NCI-H2227 treated with DMSO at 0.1 percent for 48 hours (cell line): ENCODE measurements around the gene SGPP2.
"Not testable (repeated sequence)": the region's sequence is repeated elsewhere in the genome, so short reads cannot be mapped to it uniquely, and the experiment has no call there.

Experiments used
- DNase-seq: peaks from one replicate; lab custom pipeline; 2025; lab: John Stamatoyannopoulos, UW

The SGPP2 gene

DNA sequence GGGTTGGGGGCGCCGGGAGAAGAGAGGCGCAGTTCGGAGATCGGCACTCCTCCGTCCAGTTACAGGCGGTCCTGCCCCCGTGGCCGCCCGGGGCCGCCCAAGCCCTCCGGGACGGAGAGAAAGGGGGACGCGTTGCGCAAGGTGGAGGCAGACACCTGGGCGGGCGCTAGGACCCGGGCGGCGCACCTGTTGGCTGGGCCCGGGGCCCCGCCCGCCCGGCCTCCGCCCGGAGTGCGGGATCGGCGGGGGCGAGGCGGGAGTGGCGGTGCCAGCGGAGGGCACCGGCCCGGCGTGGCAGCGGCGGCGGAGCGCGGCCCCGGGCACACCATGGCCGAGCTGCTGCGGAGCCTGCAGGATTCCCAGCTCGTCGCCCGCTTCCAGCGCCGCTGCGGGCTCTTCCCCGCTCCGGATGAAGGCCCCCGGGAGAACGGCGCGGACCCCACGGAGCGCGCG is at the start of gene SGPP2:
Gene SGPP2 (plus strand): TSS at position 268 of the 453 bp plus-strand sequence. CDS start 60 bp downstream, at position 328.
- no peak for DNase-seq

DNA sequence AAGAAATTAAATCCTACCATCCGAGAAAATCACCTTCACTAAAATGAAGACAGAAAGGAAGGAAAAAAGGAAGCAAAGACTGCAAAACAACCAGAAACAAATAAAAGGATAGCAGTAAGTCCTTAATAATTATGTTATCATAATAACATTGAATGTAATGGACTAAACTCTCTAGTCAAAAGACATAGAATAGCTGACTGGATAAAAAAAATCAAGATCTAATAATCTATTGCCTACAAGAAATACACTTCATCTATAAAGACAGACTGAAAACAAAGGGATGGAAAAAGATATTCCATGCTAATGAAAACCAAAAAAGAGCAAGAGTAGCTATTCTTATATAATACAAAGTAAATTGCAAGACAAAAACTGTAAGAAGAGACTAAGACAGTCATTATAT is 48.5 kb upstream of the SGPP2 start:
- no peak for DNase-seq

DNA sequence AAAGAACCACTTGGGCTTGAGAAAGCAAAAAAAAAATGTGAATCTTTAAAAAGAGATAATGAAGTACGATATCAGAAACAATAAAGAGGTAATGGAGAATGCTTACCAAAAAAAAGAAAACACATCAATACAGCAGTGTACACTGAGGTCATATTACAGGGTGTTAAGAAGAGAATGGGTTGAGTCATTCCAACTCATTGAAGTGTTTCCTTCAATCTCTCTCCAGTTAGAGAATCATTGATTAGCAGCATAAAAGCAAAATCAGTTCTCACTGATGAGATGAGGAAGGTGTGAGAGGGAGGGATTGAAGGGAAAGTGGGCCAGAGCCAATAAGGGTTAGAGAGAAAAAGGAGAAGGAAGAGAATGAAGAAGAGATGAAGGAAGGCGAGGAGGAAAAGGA is 43.9 kb upstream of the SGPP2 start:
- no peak for DNase-seq

DNA sequence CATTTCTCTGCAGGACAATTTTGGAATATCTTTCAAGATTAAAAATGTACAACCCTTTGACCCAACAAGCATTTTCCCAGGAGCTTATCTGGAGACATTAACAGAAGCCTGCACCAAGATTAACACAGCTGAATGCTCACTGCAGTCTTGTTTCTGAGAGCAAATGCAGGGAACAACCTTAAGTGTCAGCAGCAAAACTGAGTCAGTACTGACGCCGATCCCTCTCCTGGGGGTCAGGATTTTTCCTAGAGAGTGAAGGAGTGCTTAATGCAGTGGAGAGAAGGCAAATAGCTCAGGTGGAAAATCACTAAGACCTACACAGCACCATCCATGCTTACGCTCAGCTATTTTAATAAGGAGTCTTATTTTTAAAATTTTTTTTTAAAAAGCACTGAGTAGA is 42.8 kb upstream of the SGPP2 start:
- no peak for DNase-seq

DNA sequence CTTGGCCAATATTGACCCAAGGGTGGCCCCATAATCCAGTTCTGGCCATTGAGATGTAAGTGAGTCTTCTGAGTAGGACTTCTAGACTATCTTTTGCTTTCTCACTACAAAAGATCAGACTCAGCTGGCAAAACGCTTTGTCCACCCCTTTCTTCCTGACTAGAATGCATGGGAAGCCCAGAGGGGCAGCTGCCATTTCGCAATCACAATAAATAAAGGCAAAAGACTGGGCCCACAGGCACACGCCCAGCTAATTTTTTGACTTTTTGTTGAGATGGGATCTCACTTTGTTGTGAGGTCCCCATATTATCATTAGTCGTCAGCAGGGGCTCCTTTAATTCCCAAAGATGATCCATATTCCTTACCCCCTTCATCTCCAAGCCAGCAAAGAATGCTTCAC is 41.1 kb upstream of the SGPP2 start:
- DNase-seq, result no peak

- DNase-seq, result no peak
These were observed 32.5 kb upstream of the SGPP2 start for GRCh38 chr2:222391743-222392285.

- DNase-seq, result no peak
These were observed 30.5 kb upstream of the SGPP2 start for GRCh38 chr2:222393733-222394267.

GRCh38 chr2:222398446-222398885 is 25.9 kb upstream of the SGPP2 start:
- DNase-seq, result peak; percentile 56

- peak; percentile 90 for DNase-seq
These were observed 25.1 kb upstream of the SGPP2 start for GRCh38 chr2:222399038-222399783.

DNA sequence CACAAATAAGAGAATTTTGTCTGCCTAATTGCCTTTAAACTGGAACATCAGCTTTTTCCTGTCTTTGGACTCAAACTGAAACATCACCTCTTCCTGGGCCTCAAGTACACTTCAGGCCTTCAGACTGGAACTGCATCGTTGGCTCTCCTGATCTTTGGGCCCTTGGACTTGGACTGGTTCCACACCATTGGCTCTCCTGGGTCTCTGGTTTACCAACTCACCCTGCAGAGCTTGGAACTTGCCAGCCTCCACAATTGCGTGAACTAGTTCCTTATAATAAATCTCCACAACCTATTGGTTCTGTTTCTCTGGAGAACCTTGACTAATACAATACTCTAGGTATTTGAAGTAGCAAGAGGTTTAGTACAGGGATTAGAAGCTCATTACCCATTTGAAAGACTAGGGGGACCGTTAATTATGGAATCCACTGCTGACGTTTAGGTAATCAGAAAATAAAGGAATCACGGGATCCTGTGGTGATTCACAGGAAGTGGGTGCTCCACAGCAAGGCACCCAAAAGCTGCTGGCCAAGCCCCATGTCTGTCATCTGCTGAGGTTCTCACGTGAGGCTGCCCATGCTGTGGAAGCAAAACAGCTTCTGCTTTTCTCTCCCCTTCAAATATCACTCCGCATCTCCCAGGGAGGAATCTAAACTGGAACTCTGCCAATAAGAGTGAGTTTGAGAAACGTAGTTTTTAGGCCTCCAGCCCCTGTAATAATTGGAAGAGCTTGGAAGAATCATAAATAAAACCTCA is 20.0 kb upstream of the SGPP2 start:
- DNase-seq, result no peak

- DNase-seq, result no peak
These were observed 15.7 kb upstream of the SGPP2 start for GRCh38 chr2:222408684-222409083.

GRCh38 chr2:222410534-222410933 is 13.8 kb upstream of the SGPP2 start:
- no peak for DNase-seq

DNA sequence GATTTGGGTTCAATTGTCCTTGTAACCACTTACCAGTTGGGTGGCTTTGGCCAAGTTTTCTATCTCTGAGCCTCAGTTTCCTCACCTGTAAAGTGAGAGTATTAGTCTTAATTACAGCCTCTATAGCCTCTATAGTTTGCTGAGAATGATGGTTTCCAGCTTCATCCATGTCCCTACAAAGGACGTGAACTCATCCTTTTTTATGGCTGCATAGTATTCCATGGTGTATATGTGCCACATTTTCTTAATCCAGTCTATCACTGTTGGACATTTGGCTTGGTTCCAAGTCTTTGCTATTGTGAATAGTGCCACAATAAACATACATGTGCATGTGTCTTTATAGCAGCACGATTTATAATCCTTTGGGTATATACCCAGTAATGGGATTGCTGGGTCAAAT is 12.0 kb upstream of the SGPP2 start:
- DNase-seq, result not testable (repeated sequence)

- DNase-seq, result no peak
These were observed 10.9 kb upstream of the SGPP2 start for GRCh38 chr2:222413295-222413911.

DNA sequence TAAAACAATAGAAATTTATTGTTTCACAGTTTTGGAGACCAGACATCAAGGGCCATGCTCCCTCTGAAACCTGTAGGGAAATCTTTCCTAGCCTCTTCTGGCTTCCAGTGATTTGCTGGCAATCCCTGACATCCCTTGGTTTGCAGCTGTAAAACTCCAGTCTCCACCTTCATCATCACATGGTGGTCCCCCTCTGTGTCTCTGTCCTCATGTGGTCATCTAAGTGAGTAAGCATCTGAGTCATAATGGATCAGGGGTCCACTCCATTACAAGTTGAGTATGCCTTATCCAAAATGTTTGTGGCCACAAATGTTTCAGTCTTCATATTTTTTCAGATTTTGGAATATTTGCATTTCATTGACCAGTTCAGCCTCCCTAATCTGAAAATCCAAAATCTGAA is 5.6 kb upstream of the SGPP2 start:
- no peak for DNase-seq

DNA sequence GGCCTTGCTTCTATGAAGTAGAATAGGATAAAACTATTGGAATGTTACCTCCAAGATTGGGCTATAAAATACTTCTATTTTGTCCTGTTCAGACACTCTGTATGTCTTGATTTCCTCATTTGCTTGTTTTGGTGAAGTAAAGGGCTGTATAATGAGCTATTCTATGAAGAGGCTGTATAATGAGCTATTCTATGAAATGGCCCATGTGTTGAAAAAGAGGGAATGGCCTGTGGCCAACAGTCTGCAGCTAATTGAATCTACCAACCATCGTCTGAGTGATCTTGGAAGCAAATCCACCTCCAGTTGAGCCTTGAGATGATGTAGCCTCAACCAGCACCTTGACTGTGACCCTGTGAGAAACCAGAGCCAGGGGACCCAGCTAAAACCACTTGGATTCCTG is 3.8 kb upstream of the SGPP2 start:
- DNase-seq, result no peak

DNA sequence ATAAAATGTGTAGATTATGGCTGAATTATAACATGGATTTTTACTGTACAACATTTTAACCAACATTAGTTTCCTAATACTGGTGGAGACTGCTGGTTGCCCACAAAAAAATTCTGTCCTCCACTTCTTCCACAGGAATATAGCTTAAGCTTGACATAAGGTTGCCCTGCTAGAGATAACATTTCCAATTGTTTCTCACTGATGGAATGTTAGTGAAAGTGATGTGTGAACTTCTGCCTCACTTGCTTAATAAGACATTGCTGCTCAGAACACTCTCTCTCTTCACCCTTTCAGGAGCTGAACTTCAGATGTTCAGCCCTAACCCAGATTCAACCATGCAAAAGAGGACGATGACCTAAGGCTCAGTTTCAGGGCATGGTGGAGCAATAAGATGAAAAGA is 2.7 kb upstream of the SGPP2 start:
- DNase-seq, result no peak

GRCh38 chr2:222423186-222423585 is 1.2 kb upstream of the SGPP2 start:
- no peak for DNase-seq

- no peak for DNase-seq
These were observed 589 bp upstream of the SGPP2 start for GRCh38 chr2:222423632-222424275.

GRCh38 chr2:222424729-222425671 is 657 bp downstream of the SGPP2 start:
- DNase-seq, result no peak
